HT-29 (cell line): ENCODE measurements around the gene MICAL3. TPM values are rescaled to one million over a fixed set of nuclear protein-coding genes. Genes with fewer than 3 reads are reported as not detected.
"Not testable (repeated sequence)": the region's sequence is repeated elsewhere in the genome, so short reads cannot be mapped to it uniquely, and the experiment has no call there.

Experiments
- DNase-seq: peaks from one replicate; pipeline ENCODE4 v3.0.0-alpha.2; 2015; ENCODE audit warnings: low spot score
- total RNA-seq: library from RNA; depleted of rRNA; stranded (reverse); fragments of >200 nt; shearing (Covaris generic); gene quantifications from 2 replicates; pipeline ENCODE4 v1.2.3, GENCODE V29; 2014

MICAL3 gene
- total RNA-seq, 1 experiment from 2014 or later = 11.2 TPM

- DNase-seq = no peak
Measured at GRCh38 chr22:17769716-17770082, 254.7 kb downstream of the MICAL3 start.

- no peak for DNase-seq
Measured at GRCh38 chr22:17769013-17769715, 255.2 kb downstream of the MICAL3 start.

GRCh38 chr22:17767233-17768065, 256.9 kb downstream of the MICAL3 start:
- no peak for DNase-seq

GRCh38 chr22:17764852-17765251, 259.5 kb downstream of the MICAL3 start:
- not testable (repeated sequence) for DNase-seq

- no peak for DNase-seq
Measured at GRCh38 chr22:17764036-17764435, 260.3 kb downstream of the MICAL3 start.

- DNase-seq = not testable (repeated sequence)
Measured at GRCh38 chr22:17763442-17763841, 260.9 kb downstream of the MICAL3 start.

GRCh38 chr22:17761138-17761488, 263.2 kb downstream of the MICAL3 start:
- DNase-seq = no peak

- no peak for DNase-seq
Measured at GRCh38 chr22:17754233-17754925, 270.0 kb downstream of the MICAL3 start.

- DNase-seq = no peak
Measured at GRCh38 chr22:17753401-17753989, 270.9 kb downstream of the MICAL3 start.

GRCh38 chr22:17751596-17751995, 272.8 kb downstream of the MICAL3 start:
- DNase-seq = no peak

- DNase-seq = no peak
Measured at GRCh38 chr22:17749605-17750395, 274.6 kb downstream of the MICAL3 start.

- DNase-seq = no peak
Measured at GRCh38 chr22:17748555-17749353, 275.6 kb downstream of the MICAL3 start.

GRCh38 chr22:17746916-17747315, 277.4 kb downstream of the MICAL3 start:
- no peak for DNase-seq

GRCh38 chr22:17744430-17744829, 279.9 kb downstream of the MICAL3 start:
- no peak for DNase-seq

GRCh38 chr22:17743661-17744411, 280.5 kb downstream of the MICAL3 start:
- DNase-seq = no peak

- DNase-seq = peak; percentile 71
Measured at GRCh38 chr22:17742527-17742902, 281.8 kb downstream of the MICAL3 start.

GRCh38 chr22:17741866-17742526, 282.4 kb downstream of the MICAL3 start:
- no peak for DNase-seq

GRCh38 chr22:17739196-17739975, 285.0 kb downstream of the MICAL3 start:
- no peak for DNase-seq
